Cardiac muscle cell (in vitro differentiated cells and primary cell): ENCODE results near the gene NAA25. TPM values are rescaled to one million over a fixed set of nuclear protein-coding genes. Genes with fewer than 3 reads are reported as not detected.

Experiments used
- DNase-seq, 2 donors: peaks; one replicate each; pipeline versions ENCODE4 v3.0.0 to v3.0.0-alpha.2; 2010 to 2017; ENCODE audit warnings: low read depth in 1 of 2, low spot score in 1 of 2
- H3K27ac ChIP-seq: fragments of 200-600 bp; sonication (generic); 2 replicates; pipeline ENCODE4 v1.5.1; 2016
- H3K27me3 ChIP-seq: fragments of 200-600 bp; sonication (generic); 2 replicates; pipeline ENCODE4 v1.6.0; 2016; ENCODE audit warnings: control low read depth
- H3K36me3 ChIP-seq: fragments of 200-600 bp; sonication (generic); 2 replicates; pipeline ENCODE4 v1.5.1; 2016; ENCODE audit warnings: control low read depth
- H3K4me1 ChIP-seq: fragments of 200-600 bp; sonication (generic); 2 replicates; pipeline ENCODE4 v1.8.1; 2017; ENCODE audit warnings: low read depth, mild to moderate bottlenecking, mixed run types
- H3K4me3 ChIP-seq: fragments of 200-600 bp; sonication (generic); 2 replicates; pipeline ENCODE4 v1.5.1; 2016; ENCODE audit warnings: mild to moderate bottlenecking
- H3K9me3 ChIP-seq: fragments of 200-600 bp; sonication (generic); 2 replicates; pipeline ENCODE4 v1.5.1; 2017; ENCODE audit warnings: low read depth, mild to moderate bottlenecking, control low read depth
- CTCF ChIP-seq: IDR thresholded peaks from 2 replicates; pipeline ENCODE4 v1.5.1; 2012; ENCODE audit warnings: low read depth, mild to moderate bottlenecking, low read length
- polyA plus RNA-seq: library from polyadenylated mRNA; unstranded; fragments of >200 nt; fragmentation: Nextera tagmentation; extraction: Ambion mirVana; gene quantifications from 2 replicates; pipeline ENCODE4 v1.2.1, GENCODE V29; 2016
- total RNA-seq: library from RNA; depleted of rRNA; stranded (reverse); fragments of >200 nt; gene quantifications from 2 replicates; pipeline ENCODE4 v1.2.3, GENCODE V29; 2016

Gene NAA25
- total and polyA plus RNA-seq, 2 experiments from 2014 or later: 25.9 to 30.6 TPM

- peaks cover 58% of the 10 kb centered on the region for H3K36me3 ChIP-seq
- no peak overlapping the region for H3K27ac ChIP-seq
- H3K4me1 ChIP-seq: no peaks in the 10 kb centered on the region
- no peak for TF ChIP-seq CTCF
- H3K9me3 ChIP-seq: no peaks in the 10 kb centered on the region
- H3K27me3 ChIP-seq: no peaks in the 10 kb centered on the region
- no peak overlapping the region for H3K4me3 ChIP-seq
- no peak for DNase-seq
Observed at GRCh38 chr12:112032292-112032691, 76.3 kb downstream of the NAA25 start.

- no peaks in the 10 kb centered on the region for H3K9me3 ChIP-seq
- peak overlapping the region; percentile 31 for H3K27ac ChIP-seq
- H3K4me1 ChIP-seq: no peaks in the 10 kb centered on the region
- H3K4me3 ChIP-seq: no peak overlapping the region
- H3K27me3 ChIP-seq: no peaks in the 10 kb centered on the region
- peaks cover 58% of the 10 kb centered on the region for H3K36me3 ChIP-seq
- no peak for TF ChIP-seq CTCF
- peak in 1 of 2 donors; percentile 13 for DNase-seq
Observed at GRCh38 chr12:112031472-112031871, 77.1 kb downstream of the NAA25 start.

GRCh38 chr12:112029301-112029700 lies 79.3 kb downstream of the NAA25 start:
- Histone ChIP-seq H3K9me3 (no peaks in the 10 kb centered on the region), H3K4me3 (no peak overlapping the region), H3K27me3 (no peaks in the 10 kb centered on the region), H3K36me3 (peaks cover 56% of the 10 kb centered on the region), H3K4me1 (no peaks in the 10 kb centered on the region), H3K27ac (no peak overlapping the region)
- no peak for TF ChIP-seq CTCF
- no peak for DNase-seq

- no peaks in the 10 kb centered on the region for H3K4me1 ChIP-seq
- H3K9me3 ChIP-seq: no peaks in the 10 kb centered on the region
- TF ChIP-seq CTCF: no peak
- no peak overlapping the region for H3K4me3 ChIP-seq
- H3K27ac ChIP-seq: peak overlapping the region; percentile 59
- peaks cover 51% of the 10 kb centered on the region for H3K36me3 ChIP-seq
- H3K27me3 ChIP-seq: no peaks in the 10 kb centered on the region
- no peak for DNase-seq
Observed at GRCh38 chr12:112025808-112026375, 82.7 kb downstream of the NAA25 start.

- Histone ChIP-seq H3K27ac (peak overlapping the region; percentile 2), H3K36me3 (peaks cover 39% of the 10 kb centered on the region), H3K27me3 (no peaks in the 10 kb centered on the region), H3K4me1 (no peaks in the 10 kb centered on the region), H3K4me3 (no peak overlapping the region), H3K9me3 (no peaks in the 10 kb centered on the region)
- DNase-seq: no peak
- no peak for TF ChIP-seq CTCF
Observed at GRCh38 chr12:112023759-112024396, 84.7 kb downstream of the NAA25 start.
